Astrocyte (in vitro differentiated cells and primary cell): ENCODE data around the gene IFNAR1. TPM values are rescaled to one million over a fixed set of nuclear protein-coding genes. Genes with fewer than 3 reads are reported as not detected.

ENCODE experiments used
- DNase-seq: peaks from one replicate; pipeline ENCODE4 v3.0.0-alpha.2; 2010; ENCODE audit warnings: low read depth
- FAIRE-seq: peaks from 2 replicates; lab custom pipeline; 2011; peaks lifted over from hg19 to GRCh38; lab: Jason Lieb, UNC
- H2AFZ ChIP-seq: 2 replicates; pipeline ENCODE4 v1.6.0; 2012; ENCODE audit warnings: low read depth, low read length, inconsistent platforms
- H3K27ac ChIP-seq: 2 replicates; pipeline ENCODE4 v1.5.1; 2011; ENCODE audit warnings: low read depth, low read length, inconsistent platforms
- H3K27me3 ChIP-seq: 2 replicates; pipeline ENCODE4 v1.6.0; 2011; ENCODE audit warnings: low read length, inconsistent platforms; ENCODE audit not compliant: insufficient read depth
- H3K36me3 ChIP-seq: 2 replicates; pipeline ENCODE4 v1.5.1; 2011; ENCODE audit warnings: low read length, inconsistent platforms; ENCODE audit not compliant: insufficient read depth
- H3K4me1 ChIP-seq: 2 replicates; pipeline ENCODE4 v1.5.1; 2011; ENCODE audit warnings: low read length, inconsistent platforms; ENCODE audit not compliant: insufficient read depth
- H3K4me2 ChIP-seq: 2 replicates; pipeline ENCODE4 v1.6.0; 2012; ENCODE audit warnings: low read length, inconsistent platforms
- H3K4me3 ChIP-seq: 2 replicates; pipeline ENCODE4 v1.5.1; 2011; ENCODE audit warnings: low read depth, mild to moderate bottlenecking, low read length, inconsistent platforms; ENCODE audit not compliant: insufficient read depth
- H3K79me2 ChIP-seq: 2 replicates; pipeline ENCODE4 v1.6.0; 2012; ENCODE audit warnings: mild to moderate bottlenecking, low read length, inconsistent platforms; ENCODE audit not compliant: insufficient read depth
- H3K9ac ChIP-seq: 2 replicates; pipeline ENCODE4 v1.6.0; 2012; ENCODE audit warnings: mild to moderate bottlenecking, low read length, inconsistent platforms
- H3K9me3 ChIP-seq: 2 replicates; pipeline ENCODE4 v1.5.1; 2012; ENCODE audit warnings: low read depth, mild to moderate bottlenecking, low read length, inconsistent platforms; ENCODE audit not compliant: insufficient read depth
- H4K20me1 ChIP-seq: 2 replicates; pipeline ENCODE4 v1.6.0; 2012; ENCODE audit warnings: low read length, inconsistent platforms; ENCODE audit not compliant: insufficient read depth
- H3K27ac Mint-ChIP-seq: one replicate; pipeline ENCODE4 v1.8.0; 2021; ENCODE audit warnings: mild to moderate bottlenecking, mixed read lengths; ENCODE audit not compliant: unreplicated experiment
- H3K27me3 Mint-ChIP-seq: one replicate; pipeline ENCODE4 v1.8.0; 2021; ENCODE audit warnings: low read depth, mixed read lengths; ENCODE audit not compliant: unreplicated experiment
- H3K36me3 Mint-ChIP-seq: one replicate; pipeline ENCODE4 v1.8.0; 2021; ENCODE audit warnings: low read depth, mixed read lengths; ENCODE audit not compliant: unreplicated experiment
- H3K4me1 Mint-ChIP-seq: one replicate; pipeline ENCODE4 v1.8.0; 2021; ENCODE audit warnings: low read depth, mixed read lengths; ENCODE audit not compliant: unreplicated experiment
- H3K4me3 Mint-ChIP-seq: one replicate; pipeline ENCODE4 v1.8.0; 2021; ENCODE audit warnings: mild to moderate bottlenecking, moderate library complexity, mixed read lengths; ENCODE audit not compliant: unreplicated experiment
- H3K9me3 Mint-ChIP-seq: one replicate; pipeline ENCODE4 v1.8.0; 2021; ENCODE audit warnings: mild to moderate bottlenecking, mixed read lengths; ENCODE audit not compliant: unreplicated experiment
- EZH2 ChIP-seq: IDR thresholded peaks from 2 replicates; pipeline ENCODE4 v1.6.1; 2012; ENCODE audit warnings: mild to moderate bottlenecking, low read length, inconsistent platforms; ENCODE audit not compliant: insufficient read depth
- total RNA-seq: library from RNA; stranded (reverse); gene quantifications from 2 replicates; pipeline ENCODE4 v1.2.1, GENCODE V29; 2021
- TF ChIP-seq, protein P1 (sequence below): IDR thresholded peaks from 2 replicates; pipeline ENCODE4 v1.5.1; 2011; ENCODE audit warnings: low read depth, mild to moderate bottlenecking, inconsistent platforms, low read length, moderate library complexity; ENCODE audit not compliant: insufficient read depth

IFNAR1 gene
- total RNA-seq, 1 donor from 2014 or later, result 44.0 TPM

DNA sequence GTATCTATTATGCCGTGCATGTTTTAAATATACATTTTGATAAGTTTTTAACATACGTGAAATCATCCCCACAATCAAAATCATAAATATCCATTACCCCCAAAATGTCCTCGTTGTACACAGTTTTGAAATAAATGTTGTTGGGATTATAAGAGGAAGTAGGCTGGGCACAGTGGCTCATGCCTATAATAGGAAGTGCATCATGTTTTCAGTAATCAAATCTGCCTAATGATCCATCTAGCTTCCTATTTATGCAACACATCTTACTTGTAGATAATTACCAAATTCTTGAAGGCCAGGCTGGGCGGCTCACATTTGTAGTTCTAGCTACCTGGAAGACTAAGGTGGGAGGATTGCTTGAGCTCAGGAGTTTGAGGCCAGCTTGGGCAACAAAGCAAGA lies 63.4 kb downstream of the IFNAR1 start:
- TF ChIP-seq, protein P1, sequence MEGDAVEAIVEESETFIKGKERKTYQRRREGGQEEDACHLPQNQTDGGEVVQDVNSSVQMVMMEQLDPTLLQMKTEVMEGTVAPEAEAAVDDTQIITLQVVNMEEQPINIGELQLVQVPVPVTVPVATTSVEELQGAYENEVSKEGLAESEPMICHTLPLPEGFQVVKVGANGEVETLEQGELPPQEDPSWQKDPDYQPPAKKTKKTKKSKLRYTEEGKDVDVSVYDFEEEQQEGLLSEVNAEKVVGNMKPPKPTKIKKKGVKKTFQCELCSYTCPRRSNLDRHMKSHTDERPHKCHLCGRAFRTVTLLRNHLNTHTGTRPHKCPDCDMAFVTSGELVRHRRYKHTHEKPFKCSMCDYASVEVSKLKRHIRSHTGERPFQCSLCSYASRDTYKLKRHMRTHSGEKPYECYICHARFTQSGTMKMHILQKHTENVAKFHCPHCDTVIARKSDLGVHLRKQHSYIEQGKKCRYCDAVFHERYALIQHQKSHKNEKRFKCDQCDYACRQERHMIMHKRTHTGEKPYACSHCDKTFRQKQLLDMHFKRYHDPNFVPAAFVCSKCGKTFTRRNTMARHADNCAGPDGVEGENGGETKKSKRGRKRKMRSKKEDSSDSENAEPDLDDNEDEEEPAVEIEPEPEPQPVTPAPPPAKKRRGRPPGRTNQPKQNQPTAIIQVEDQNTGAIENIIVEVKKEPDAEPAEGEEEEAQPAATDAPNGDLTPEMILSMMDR, result no peak
- TF ChIP-seq EZH2, result no peak
- no peaks in the 10 kb centered on the region for H3K79me2 ChIP-seq
- no peak overlapping the region for H2AFZ ChIP-seq
- Mint-ChIP-seq H3K27ac (no peak overlapping the region), H3K9me3 (no peaks in the 10 kb centered on the region), H3K36me3 (peaks cover 2% of the 10 kb centered on the region), H3K4me1 (peaks cover 6% of the 10 kb centered on the region), H3K27me3 (peaks cover 16% of the 10 kb centered on the region), H3K4me3 (no peak overlapping the region)
- peaks cover 6% of the 10 kb centered on the region for H3K4me1 ChIP-seq
- H3K9me3 ChIP-seq, result no peaks in the 10 kb centered on the region
- no peak overlapping the region for H3K4me2 ChIP-seq
- no peaks in the 10 kb centered on the region for H3K27me3 ChIP-seq
- DNase-seq (no peak), FAIRE-seq (no peak)
- no peak overlapping the region for H3K4me3 ChIP-seq
- no peak overlapping the region for H3K27ac ChIP-seq
- H3K9ac ChIP-seq, result no peak overlapping the region
- H3K36me3 ChIP-seq, result no peaks in the 10 kb centered on the region
- H4K20me1 ChIP-seq, result no peaks in the 10 kb centered on the region

DNA sequence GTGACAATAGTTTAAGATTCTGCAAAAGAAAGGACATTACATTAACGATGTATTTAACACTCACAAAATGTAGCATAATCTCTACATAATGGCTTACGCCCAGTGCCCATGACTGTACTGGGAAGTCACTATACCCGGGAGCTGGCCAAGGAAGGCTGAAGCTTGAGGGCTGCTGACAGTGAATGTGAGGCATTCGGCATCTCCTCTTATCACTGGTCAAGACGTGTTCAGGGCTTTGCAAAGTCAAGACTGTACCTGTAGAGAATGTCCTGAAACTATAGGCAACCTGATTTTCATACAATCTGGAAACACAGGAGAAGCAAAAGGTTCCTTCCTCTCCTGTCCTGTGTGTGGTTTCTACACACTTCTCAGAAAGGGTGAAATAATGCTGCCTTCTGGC lies 65.7 kb downstream of the IFNAR1 start:
- Histone ChIP-seq H2AFZ (no peak overlapping the region), H4K20me1 (no peaks in the 10 kb centered on the region), H3K4me1 (peaks cover under 1% of the 10 kb centered on the region), H3K4me2 (no peak overlapping the region), H3K4me3 (no peak overlapping the region), H3K27ac (no peak overlapping the region), H3K36me3 (no peaks in the 10 kb centered on the region), H3K9ac (no peak overlapping the region), H3K79me2 (no peaks in the 10 kb centered on the region), H3K9me3 (no peaks in the 10 kb centered on the region), H3K27me3 (no peaks in the 10 kb centered on the region)
- no peak overlapping the region for H3K27ac Mint-ChIP-seq
- no peak for TF ChIP-seq EZH2
- TF ChIP-seq, protein P1, result no peak
- H3K27me3 Mint-ChIP-seq, result peaks cover 19% of the 10 kb centered on the region
- no peaks in the 10 kb centered on the region for H3K9me3 Mint-ChIP-seq
- H3K4me1 Mint-ChIP-seq, result no peaks in the 10 kb centered on the region
- no peak for DNase-seq
- H3K36me3 Mint-ChIP-seq, result peaks cover 2% of the 10 kb centered on the region
- no peak overlapping the region for H3K4me3 Mint-ChIP-seq
- no peak for FAIRE-seq

DNA sequence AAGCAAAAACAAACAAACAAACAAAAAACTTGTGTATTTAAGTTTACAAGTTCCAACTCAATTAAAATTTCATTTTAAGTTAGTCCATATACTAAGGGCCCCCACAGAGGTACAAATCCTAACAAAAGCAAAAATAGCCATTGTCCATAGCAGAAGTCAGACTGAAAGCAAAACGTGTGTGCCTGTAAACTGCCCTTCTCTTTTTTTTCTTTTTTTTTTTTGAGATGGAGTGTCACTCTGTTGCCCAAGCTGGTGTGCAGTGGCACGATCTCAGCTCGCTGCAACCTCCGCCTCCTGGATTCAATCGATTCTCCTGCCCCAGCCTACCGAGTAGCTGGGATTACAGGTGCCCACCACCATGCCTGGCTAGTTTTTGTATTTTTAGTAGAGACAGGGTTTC lies 66.9 kb downstream of the IFNAR1 start:
- peaks cover 21% of the 10 kb centered on the region for H3K27me3 Mint-ChIP-seq
- TF ChIP-seq, protein P1, result no peak
- TF ChIP-seq EZH2, result no peak
- H3K4me1 Mint-ChIP-seq, result no peaks in the 10 kb centered on the region
- Histone ChIP-seq H3K4me1 (peaks cover 10% of the 10 kb centered on the region), H3K27me3 (no peaks in the 10 kb centered on the region), H3K27ac (no peak overlapping the region), H3K4me3 (no peak overlapping the region), H4K20me1 (no peaks in the 10 kb centered on the region), H2AFZ (no peak overlapping the region), H3K79me2 (no peaks in the 10 kb centered on the region), H3K36me3 (no peaks in the 10 kb centered on the region), H3K4me2 (no peak overlapping the region), H3K9me3 (no peaks in the 10 kb centered on the region), H3K9ac (no peak overlapping the region)
- DNase-seq, result no peak
- no peaks in the 10 kb centered on the region for H3K9me3 Mint-ChIP-seq
- no peak overlapping the region for H3K4me3 Mint-ChIP-seq
- H3K27ac Mint-ChIP-seq, result no peak overlapping the region
- FAIRE-seq, result no peak
- no peaks in the 10 kb centered on the region for H3K36me3 Mint-ChIP-seq
